OCI-LY1 (cell line): Measurements from ENCODE around the gene MFAP4.

ENCODE experiments used
- H2AFZ ChIP-seq: fragments of 200-600 bp; sonication (generic), shearing (Covaris generic); 2 replicates; pipeline ENCODE4 v1.6.0; 2014; ENCODE audit warnings: antibody characterized with exemption, mild to moderate bottlenecking, low read length
- H3F3A ChIP-seq: fragments of 200-600 bp; sonication (generic), shearing (Covaris generic); 2 replicates; pipeline ENCODE4 v1.6.0; 2014; ENCODE audit warnings: mild to moderate bottlenecking, antibody characterized with exemption, low read length, moderate library complexity; ENCODE audit not compliant: insufficient read depth
- H3K27ac ChIP-seq: fragments of 200-600 bp; sonication (generic); 2 replicates; pipeline ENCODE4 v1.5.1; 2014; ENCODE audit warnings: low read length, mixed run types, mild to moderate bottlenecking, low read depth; ENCODE audit not compliant: poor library complexity, severe bottlenecking
- H3K27me3 ChIP-seq: fragments of 200-600 bp; sonication (generic); 2 replicates; pipeline ENCODE4 v1.6.0; 2014; ENCODE audit warnings: antibody characterized with exemption, mild to moderate bottlenecking, low read length, moderate library complexity; ENCODE audit not compliant: insufficient read depth
- H3K36me3 ChIP-seq: fragments of 200-600 bp; sonication (generic); 2 replicates; pipeline ENCODE4 v1.6.1; 2014; ENCODE audit warnings: mild to moderate bottlenecking, antibody characterized with exemption, low read length, moderate library complexity, mixed read lengths; ENCODE audit not compliant: insufficient read depth
- H3K4me1 ChIP-seq: fragments of 200-600 bp; sonication (generic); 2 replicates; pipeline ENCODE4 v1.5.1; 2014; ENCODE audit warnings: mild to moderate bottlenecking, low read length, moderate library complexity; ENCODE audit not compliant: insufficient read depth, severe bottlenecking
- H3K4me2 ChIP-seq: fragments of 200-600 bp; sonication (generic), shearing (Covaris generic); 2 replicates; pipeline ENCODE4 v1.6.1; 2014; ENCODE audit warnings: low read length
- H3K4me3 ChIP-seq: fragments of 200-600 bp; sonication (generic); 2 replicates; pipeline ENCODE4 v1.5.1; 2014; ENCODE audit warnings: low read length, low read depth, mild to moderate bottlenecking, mixed read lengths; ENCODE audit not compliant: poor library complexity, severe bottlenecking
- H3K79me2 ChIP-seq: fragments of 200-600 bp; shearing (Covaris generic); 2 replicates; pipeline ENCODE4 v1.6.1; 2016; ENCODE audit warnings: mixed run types, low read length, mixed read lengths; ENCODE audit not compliant: insufficient read depth
- H3K9ac ChIP-seq: fragments of 200-600 bp; sonication (generic), shearing (Covaris generic); 2 replicates; pipeline ENCODE4 v1.6.1; 2014; ENCODE audit warnings: mild to moderate bottlenecking, low read length, mixed read lengths
- H3K9me2 ChIP-seq: fragments of 200-600 bp; sonication (generic), shearing (Covaris generic); 2 replicates; pipeline ENCODE4 v1.6.1; 2014; ENCODE audit warnings: low read depth, mild to moderate bottlenecking, low read length, mixed read lengths
- H3K9me3 ChIP-seq: fragments of 200-600 bp; shearing (Covaris generic); 2 replicates; pipeline ENCODE4 v1.6.1; 2014; ENCODE audit warnings: low read length, mixed read lengths
- H4K20me1 ChIP-seq: fragments of 200-600 bp; sonication (generic), shearing (Covaris generic); 2 replicates; pipeline ENCODE4 v1.6.0; 2016; ENCODE audit warnings: mild to moderate bottlenecking, low read length; ENCODE audit not compliant: insufficient read depth
- CTCF ChIP-seq: fragments of 200-600 bp; sonication (generic), shearing (Covaris generic); IDR thresholded peaks from 2 replicates; pipeline ENCODE4 v1.5.1; 2017; ENCODE audit warnings: mild to moderate bottlenecking, antibody characterized with exemption, low read length, moderate library complexity, mixed read lengths
- EZH2 ChIP-seq: fragments of 200-600 bp; sonication (generic), shearing (Covaris generic); IDR thresholded peaks from 2 replicates; pipeline ENCODE4 v1.8.0; 2017; ENCODE audit warnings: borderline replicate concordance, mixed run types, mild to moderate bottlenecking, antibody characterized with exemption, low read length, moderate library complexity, mixed read lengths

The MFAP4 gene

DNA sequence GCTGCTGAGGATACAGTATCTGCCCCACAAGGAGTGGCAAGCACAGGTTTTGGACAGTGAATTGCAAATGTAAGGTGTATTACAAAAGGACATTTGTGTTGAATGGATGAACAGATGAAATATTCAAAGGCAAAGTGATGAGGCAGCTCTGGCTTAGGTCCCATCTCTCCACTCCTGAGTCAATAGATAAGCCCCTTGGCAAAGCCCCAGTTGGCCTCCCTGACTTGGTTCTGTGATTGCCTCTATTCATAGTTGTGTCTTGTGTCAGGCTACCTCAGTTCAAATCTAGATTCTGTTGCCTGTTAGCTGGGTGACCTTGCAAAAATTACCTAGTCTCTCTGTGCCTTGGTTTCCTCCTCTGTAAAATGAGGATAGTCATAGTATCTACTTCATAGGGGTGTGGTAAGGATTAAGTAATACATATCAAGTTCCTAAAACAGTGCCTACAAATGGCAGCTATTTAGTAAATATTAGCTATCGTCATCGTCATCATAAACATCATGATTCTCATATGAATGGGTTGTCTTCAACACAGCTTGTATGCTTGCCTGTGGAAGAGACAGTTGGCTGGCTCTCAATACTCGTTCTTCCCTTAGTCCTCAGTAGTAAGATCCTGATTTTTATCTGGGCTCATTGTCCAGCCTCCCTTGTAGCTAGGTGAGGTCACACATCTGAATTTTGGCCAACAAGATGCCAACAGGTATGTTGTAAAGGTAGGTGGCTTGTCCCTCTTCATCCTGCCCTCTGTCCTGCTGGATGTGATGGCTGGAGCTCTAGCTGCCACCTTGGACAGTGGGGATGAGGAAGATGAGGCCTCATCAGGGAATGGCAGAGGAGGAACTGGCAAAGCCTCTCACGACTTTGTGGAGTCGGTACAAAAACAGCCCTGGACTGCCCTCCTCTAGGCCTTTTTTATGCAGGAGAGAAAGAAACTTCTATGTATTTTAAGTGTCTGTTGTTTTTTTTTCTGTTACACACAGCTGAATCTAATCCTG lies 2.1 kb upstream of the MFAP4 start:
- Histone ChIP-seq H3K4me2 (no peak overlapping the region), H3K9me3 (no peaks in the 10 kb centered on the region), H3K79me2 (no peaks in the 10 kb centered on the region), H3K27ac (no peak overlapping the region), H3K9me2 (no peaks in the 10 kb centered on the region), H3F3A (no peaks in the 10 kb centered on the region), H3K4me3 (no peak overlapping the region), H2AFZ (no peak overlapping the region), H3K36me3 (0 out of 2 replicates have a peak, but pooled peaks cover 2% of the 10 kb centered on the region), H3K27me3 (peaks cover 3% of the 10 kb centered on the region; the same call in 1 of the 2 replicates), H4K20me1 (no peaks in the 10 kb centered on the region), H3K4me1 (no peaks in the 10 kb centered on the region), H3K9ac (no peak overlapping the region)
- TF ChIP-seq CTCF (no peak), EZH2 (no peak)

DNA sequence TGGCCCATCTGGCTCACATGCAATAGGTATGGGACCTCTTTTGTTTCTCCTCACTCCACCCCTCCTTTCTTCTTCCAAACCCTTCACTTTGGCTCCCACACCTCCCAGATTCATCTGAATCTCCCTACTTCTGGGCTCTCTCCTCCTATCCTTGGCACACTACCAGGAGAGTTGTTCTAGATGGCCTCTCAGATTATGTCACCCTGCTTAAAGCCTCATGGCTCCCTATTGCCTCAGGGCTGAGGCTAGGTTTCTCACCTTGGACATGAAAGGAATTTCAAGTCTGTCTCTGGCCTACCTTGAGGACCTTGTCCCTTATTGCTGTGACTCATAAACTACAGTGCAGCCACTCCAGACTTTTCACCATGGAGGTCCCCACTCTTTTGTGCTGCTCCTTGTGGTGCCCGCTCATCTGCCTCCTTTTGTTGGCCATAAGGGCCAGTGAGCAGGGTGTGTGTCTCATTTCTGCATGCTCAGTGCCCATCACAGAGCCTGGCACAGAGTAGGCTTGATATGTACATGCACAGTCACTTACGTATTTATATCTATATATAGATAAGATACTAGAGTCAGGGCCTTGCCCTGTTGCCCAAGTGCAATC lies 1.0 kb upstream of the MFAP4 start:
- H3K4me2 ChIP-seq: no peak overlapping the region
- H3K27ac ChIP-seq: no peak overlapping the region
- H3K36me3 ChIP-seq: peaks cover 9% of the 10 kb centered on the region; the same call in 1 of the 2 replicates
- H3K4me1 ChIP-seq: no peaks in the 10 kb centered on the region
- no peak for TF ChIP-seq CTCF
- TF ChIP-seq EZH2: no peak
- H3K4me3 ChIP-seq: no peak overlapping the region
- no peak overlapping the region for H2AFZ ChIP-seq
- no peaks in the 10 kb centered on the region for H3K9me3 ChIP-seq
- H4K20me1 ChIP-seq: no peaks in the 10 kb centered on the region
- no peaks in the 10 kb centered on the region for H3K9me2 ChIP-seq
- no peaks in the 10 kb centered on the region for H3F3A ChIP-seq
- no peak overlapping the region for H3K9ac ChIP-seq
- H3K79me2 ChIP-seq: no peaks in the 10 kb centered on the region
- peaks cover 3% of the 10 kb centered on the region; the same call in 1 of the 2 replicates for H3K27me3 ChIP-seq

GRCh38 chr17:19386051-19386929 lies 700 bp downstream of the MFAP4 start:
- H3K27ac ChIP-seq: no peak overlapping the region
- H3K9ac ChIP-seq: no peak overlapping the region
- TF ChIP-seq CTCF: no peak
- no peak for TF ChIP-seq EZH2
- H3K4me3 ChIP-seq: no peak overlapping the region
- H3K4me1 ChIP-seq: no peaks in the 10 kb centered on the region
- no peak overlapping the region for H3K4me2 ChIP-seq
- peaks cover 3% of the 10 kb centered on the region; the same call in 1 of the 2 replicates for H3K27me3 ChIP-seq
- H3K9me3 ChIP-seq: no peaks in the 10 kb centered on the region
- H3K79me2 ChIP-seq: no peaks in the 10 kb centered on the region
- H4K20me1 ChIP-seq: no peaks in the 10 kb centered on the region
- H3K36me3 ChIP-seq: peaks cover 9% of the 10 kb centered on the region; the same call in 1 of the 2 replicates
- no peak overlapping the region for H2AFZ ChIP-seq
- no peaks in the 10 kb centered on the region for H3F3A ChIP-seq
- no peaks in the 10 kb centered on the region for H3K9me2 ChIP-seq
